Measurements from ENCODE around the gene CERT1.

Gene CERT1

GRCh38 chr5:75475364-75475763 is 36.1 kb downstream of the CERT1 start (continued):
- TF ChIP-seq ZNF280D (tag by site-specific recombination; IDR thresholded peaks at IDR 0.05) (no peak), CTCF (tag by site-specific recombination; IDR thresholded peaks at IDR 0.05) (no peak), RBAK (tag by site-specific recombination; IDR thresholded peaks at IDR 0.05) (no peak), ZNF664 (tag by site-specific recombination; IDR thresholded peaks at IDR 0.05) (no peak), ZBTB11 (tag by site-specific recombination; conservative IDR thresholded peaks at IDR 0.05; ENCODE audit: low read depth) (no peak), ZNF830 (tag by site-specific recombination; IDR thresholded peaks at IDR 0.05; ENCODE audit: low read depth) (no peak)

GRCh38 chr5:75473463-75473862 is 38.0 kb downstream of the CERT1 start:
- H3K9me3 ChIP-seq (ENCODE audit: control insufficient read depth, insufficient read depth, low read depth, low read length): no peaks in the 10 kb centered on the region
- no peak for TF ChIP-seq ZNF223 (tag by site-specific recombination; IDR thresholded peaks at IDR 0.05)
- TF ChIP-seq TRIM28 (IDR thresholded peaks at IDR 0.05; ENCODE audit: borderline replicate concordance, low read length): no peak
- TF ChIP-seq ZSCAN23 (tag by site-specific recombination; IDR thresholded peaks at IDR 0.05): no peak
- TF ChIP-seq KLF7 (tag by site-specific recombination; IDR thresholded peaks at IDR 0.05; ENCODE audit: borderline replicate concordance): no peak
- TF ChIP-seq ELK4 (IDR thresholded peaks at IDR 0.05; ENCODE audit: borderline replicate concordance, low read depth, low read length): no peak
- no peak for TF ChIP-seq ZNF10 (tag by site-specific recombination; IDR thresholded peaks at IDR 0.05)
- no peak for TF ChIP-seq ZNF530 (tag by site-specific recombination; IDR thresholded peaks at IDR 0.05; ENCODE audit: low read depth)
- no peak for TF ChIP-seq REST (tag by site-specific recombination; IDR thresholded peaks at IDR 0.05)
- no peak for TF ChIP-seq ZNF548 (tag by site-specific recombination; IDR thresholded peaks at IDR 0.05)
- TF ChIP-seq, protein P1, sequence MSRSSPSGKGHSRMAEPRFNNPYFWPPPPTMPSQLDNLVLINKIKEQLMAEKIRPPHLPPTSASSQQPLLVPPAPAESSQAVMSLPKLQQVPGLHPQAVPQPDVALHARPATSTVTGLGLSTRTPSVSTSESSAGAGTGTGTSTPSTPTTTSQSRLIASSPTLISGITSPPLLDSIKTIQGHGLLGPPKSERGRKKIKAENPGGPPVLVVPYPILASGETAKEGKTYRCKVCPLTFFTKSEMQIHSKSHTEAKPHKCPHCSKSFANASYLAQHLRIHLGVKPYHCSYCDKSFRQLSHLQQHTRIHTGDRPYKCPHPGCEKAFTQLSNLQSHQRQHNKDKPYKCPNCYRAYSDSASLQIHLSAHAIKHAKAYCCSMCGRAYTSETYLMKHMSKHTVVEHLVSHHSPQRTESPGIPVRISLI (tag by site-specific recombination; IDR thresholded peaks at IDR 0.05): no peak
- no peak for TF ChIP-seq ZNF157 (tag by site-specific recombination; IDR thresholded peaks at IDR 0.05)
- TF ChIP-seq BCL11B (tag by site-specific recombination; IDR thresholded peaks at IDR 0.05; ENCODE audit: low read depth): no peak
- TF ChIP-seq ZNF146 (tag by site-specific recombination; IDR thresholded peaks at IDR 0.05): no peak
- no peak for TF ChIP-seq ZBTB7A (tag by site-specific recombination; IDR thresholded peaks at IDR 0.05; ENCODE audit: low read depth)
- H3K36me3 ChIP-seq (ENCODE audit: control insufficient read depth in 2 of 2, insufficient read depth in 1 of 2, low read length in 2 of 2): no peaks in the 10 kb centered on the region
- ChIA-PET POLR2A (no interaction called here), CTCF (interaction anchor here (0.8 kb wide), 1 partner anchor 12 kb away, joined by 4 read pairs; no protein-coding TSS in a partner anchor)
- H3K4me3 ChIP-seq (ENCODE audit: low read depth, low read length): no peak overlapping the region
- no peaks in the 10 kb centered on the region for H3K4me1 ChIP-seq (ENCODE audit: control insufficient read depth, insufficient read depth, low read length)
- H3K27ac ChIP-seq (ENCODE audit: extremely low read depth, low read depth, low read length): no peak overlapping the region

Measured in HEK293 (cell line).